A673 (cell line): ENCODE data around the gene ADGRF4. TPM values are rescaled to one million over a fixed set of nuclear protein-coding genes. Genes with fewer than 3 reads are reported as not detected.

Experiments used
- BruUV-seq: library from RNA; stranded (reverse); fragments of 400-500 nt; replicated peaks from 2 replicates; lab custom pipeline; 2021; lab: Mats Ljungman, UMichigan
- CTCF ChIA-PET: fragments of 300-600 bp; sonication (Branson Sonifier 250); formaldehyde crosslinking; loops from one replicate; lab custom pipeline; 2022; ENCODE audit warnings: antibody characterized with exemption; lab: Charles Lee
- POLR2A ChIA-PET: fragments of 300-600 bp; sonication (Branson Sonifier 250); formaldehyde crosslinking; loops from one replicate; lab custom pipeline; 2022; ENCODE audit warnings: antibody characterized with exemption; ENCODE audit not compliant: low non-redundant PET; lab: Charles Lee
- DNase-seq: peaks from one replicate; pipeline ENCODE4 v3.0.0-alpha.2; 2015; ENCODE audit warnings: low spot score
- H3K27ac ChIP-seq: fragments of 200-600 bp; sonication (generic); 2 replicates; pipeline ENCODE4 v1.5.1; 2016; ENCODE audit warnings: mixed run types, low read depth, mild to moderate bottlenecking, mixed read lengths, antibody characterized with exemption, low read length; ENCODE audit not compliant: poor library complexity, severe bottlenecking
- H3K27me3 ChIP-seq: fragments of 200-600 bp; sonication (generic); replicated peaks from 2 replicates; pipeline ENCODE4 v1.6.1; 2017; ENCODE audit warnings: mixed run types, low read depth, mild to moderate bottlenecking, mixed read lengths, antibody characterized with exemption, low read length; ENCODE audit not compliant: insufficient read depth, poor library complexity
- H3K36me3 ChIP-seq: fragments of 200-600 bp; sonication (generic); 2 replicates; pipeline ENCODE4 v1.6.1; 2016; ENCODE audit warnings: mixed run types, mild to moderate bottlenecking, mixed read lengths, antibody characterized with exemption, low read length; ENCODE audit not compliant: insufficient read depth, poor library complexity, severe bottlenecking
- H3K4me1 ChIP-seq: fragments of 200-600 bp; sonication (generic); 2 replicates; pipeline ENCODE4 v1.6.1; 2017; ENCODE audit warnings: mixed run types, mild to moderate bottlenecking, mixed read lengths, antibody characterized with exemption, low read length; ENCODE audit not compliant: insufficient read depth, poor library complexity, severe bottlenecking
- H3K4me3 ChIP-seq: fragments of 200-600 bp; sonication (generic); 2 replicates; pipeline ENCODE4 v1.5.1; 2016; ENCODE audit warnings: low read depth, mixed run types, mild to moderate bottlenecking, mixed read lengths, low read length; ENCODE audit not compliant: poor library complexity, severe bottlenecking
- H3K9me3 ChIP-seq: fragments of 200-600 bp; sonication (generic); 2 replicates; pipeline ENCODE4 v1.6.1; 2016; ENCODE audit warnings: mixed run types, low read depth, mild to moderate bottlenecking, mixed read lengths, antibody characterized with exemption, low read length; ENCODE audit not compliant: poor library complexity, severe bottlenecking
- CTCF ChIP-seq: fragments of 300-800, 200-600 bp; sonication (generic); conservative IDR thresholded peaks from 2 replicates; pipeline ENCODE4 v1.5.1; 2017; ENCODE audit warnings: low read depth, mild to moderate bottlenecking, antibody characterized with exemption, low read length, moderate library complexity, mixed read lengths
- EZH2 ChIP-seq: fragments of 200-600 bp; sonication (generic); IDR thresholded peaks from 2 replicates; pipeline ENCODE4 v1.6.1; 2017; ENCODE audit warnings: borderline replicate concordance, low read depth, mild to moderate bottlenecking, mixed read lengths, antibody characterized with exemption, low read length; ENCODE audit not compliant: poor library complexity, severe bottlenecking
- intact Hi-C: fragments of 100-400 bp; cut with micrococcal nuclease; formaldehyde crosslinking; loops from one replicate; pipeline ENCODE4 v1.10.0; 2022; ENCODE audit not compliant: unreplicated experiment
- total RNA-seq: library from RNA; stranded (reverse); gene quantifications from 2 replicates; pipeline ENCODE4 v1.2.3, GENCODE V29; 2021

The ADGRF4 gene
- total RNA-seq, 1 experiment from 2014 or later = not detected

DNA sequence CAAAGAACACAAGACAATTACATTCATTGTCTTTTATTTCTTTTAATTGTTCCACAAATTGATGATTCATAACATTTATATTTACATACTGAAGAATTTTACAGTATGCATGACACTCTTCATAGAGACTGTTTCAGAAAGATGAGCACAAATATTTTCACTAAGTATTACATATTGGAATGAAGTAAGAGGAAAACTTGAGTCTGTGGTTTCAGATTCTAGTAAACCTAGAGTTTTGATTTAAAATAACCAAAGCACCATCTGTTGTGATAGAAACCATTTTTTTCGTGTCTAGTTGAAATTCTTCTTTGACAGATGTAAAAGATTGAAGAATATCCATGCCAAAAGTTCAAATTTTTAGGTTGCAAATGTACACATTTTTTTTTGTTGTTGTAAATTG, 51.4 kb downstream of the ADGRF4 start:
- no peak overlapping the region for H3K4me3 ChIP-seq
- intact Hi-C loops = no loop called here
- H3K36me3 ChIP-seq = no peaks in the 10 kb centered on the region
- BruUV-seq = no TSS peak
- no peak for DNase-seq
- no peaks in the 10 kb centered on the region for H3K4me1 ChIP-seq
- no peak overlapping the region for H3K27ac ChIP-seq
- no peaks in the 10 kb centered on the region for H3K27me3 ChIP-seq
- TF ChIP-seq EZH2 = no peak
- no peak for TF ChIP-seq CTCF
- CTCF ChIA-PET = no interaction called here
- POLR2A ChIA-PET = no interaction called here
- H3K9me3 ChIP-seq = no peaks in the 10 kb centered on the region

- BruUV-seq = no TSS peak
- POLR2A ChIA-PET = no interaction called here
- no peak for DNase-seq
- Histone ChIP-seq H3K27ac (no peak overlapping the region), H3K36me3 (no peaks in the 10 kb centered on the region), H3K27me3 (no peaks in the 10 kb centered on the region), H3K9me3 (no peaks in the 10 kb centered on the region), H3K4me1 (no peaks in the 10 kb centered on the region), H3K4me3 (no peak overlapping the region)
- CTCF ChIA-PET = no interaction called here
- intact Hi-C loops = no loop called here
- no peak for TF ChIP-seq EZH2
- no peak for TF ChIP-seq CTCF
Observed at GRCh38 chr6:47752801-47753200, 54.4 kb downstream of the ADGRF4 start.

- BruUV-seq = no TSS peak
- TF ChIP-seq EZH2 = no peak
- TF ChIP-seq CTCF = no peak
- POLR2A ChIA-PET = no interaction called here
- no peaks in the 10 kb centered on the region for H3K36me3 ChIP-seq
- CTCF ChIA-PET = no interaction called here
- H3K9me3 ChIP-seq = no peaks in the 10 kb centered on the region
- H3K27me3 ChIP-seq = no peaks in the 10 kb centered on the region
- H3K27ac ChIP-seq = no peak overlapping the region
- intact Hi-C loops = no loop called here
- DNase-seq = no peak
- H3K4me1 ChIP-seq = no peaks in the 10 kb centered on the region
- H3K4me3 ChIP-seq = no peak overlapping the region
Observed at GRCh38 chr6:47759364-47759763, 61.0 kb downstream of the ADGRF4 start.
